AML-193 (cell line): ENCODE results near the gene FBXO41.

Experiments used
- DNase-seq, 2 experiments: peaks; one replicate each; lab custom pipeline; 2025; lab: John Stamatoyannopoulos, UW

FBXO41 gene

DNA sequence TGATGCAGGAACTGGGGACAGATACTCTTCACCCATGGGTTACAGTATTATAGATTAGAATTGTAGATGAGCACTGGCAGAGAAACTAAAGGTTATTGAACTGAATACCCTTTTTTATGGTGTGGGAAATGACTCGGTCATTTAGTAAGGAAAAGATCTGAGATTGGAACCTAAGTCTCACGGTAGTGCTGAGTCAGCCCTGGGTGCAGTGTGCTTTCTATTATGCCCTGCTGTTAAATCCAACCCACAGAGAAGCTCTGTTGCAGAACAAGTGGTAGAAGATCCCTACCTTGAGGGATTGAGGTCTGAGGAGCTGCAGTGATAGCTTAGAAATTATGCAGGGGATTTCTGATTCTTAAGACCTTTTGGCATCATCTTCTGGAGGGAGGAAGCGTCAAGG, 37.4 kb downstream of the FBXO41 start:
- no peak for DNase-seq

- DNase-seq = no peak
Measured at GRCh38 chr2:73244580-73244979, 39.7 kb downstream of the FBXO41 start.

GRCh38 chr2:73243884-73244570, 40.3 kb downstream of the FBXO41 start:
- no peak for DNase-seq

GRCh38 chr2:73239776-73240175, 44.5 kb downstream of the FBXO41 start:
- DNase-seq = no peak

- no peak for DNase-seq
Measured at GRCh38 chr2:73238976-73239375, 45.3 kb downstream of the FBXO41 start.

DNA sequence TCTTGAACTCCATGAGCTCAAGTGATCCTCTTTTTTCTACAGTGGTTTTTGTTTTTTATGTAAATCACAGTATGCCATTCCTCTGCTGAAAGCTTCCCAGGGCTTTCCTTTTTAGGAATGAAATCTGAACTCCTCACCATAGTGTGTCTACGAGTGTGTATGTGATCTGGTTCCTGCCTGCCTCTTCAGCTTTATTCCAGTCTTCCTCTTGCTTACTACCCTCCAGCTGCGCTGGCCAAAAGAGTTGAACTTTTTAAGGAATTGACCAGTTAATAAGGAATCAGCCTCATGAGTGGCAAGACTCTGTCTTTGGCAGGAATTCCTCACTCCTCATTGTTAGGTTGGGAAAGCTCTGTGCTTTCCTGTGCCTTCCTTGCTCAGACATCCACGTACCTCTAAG, 46.1 kb downstream of the FBXO41 start:
- no peak for DNase-seq

DNA sequence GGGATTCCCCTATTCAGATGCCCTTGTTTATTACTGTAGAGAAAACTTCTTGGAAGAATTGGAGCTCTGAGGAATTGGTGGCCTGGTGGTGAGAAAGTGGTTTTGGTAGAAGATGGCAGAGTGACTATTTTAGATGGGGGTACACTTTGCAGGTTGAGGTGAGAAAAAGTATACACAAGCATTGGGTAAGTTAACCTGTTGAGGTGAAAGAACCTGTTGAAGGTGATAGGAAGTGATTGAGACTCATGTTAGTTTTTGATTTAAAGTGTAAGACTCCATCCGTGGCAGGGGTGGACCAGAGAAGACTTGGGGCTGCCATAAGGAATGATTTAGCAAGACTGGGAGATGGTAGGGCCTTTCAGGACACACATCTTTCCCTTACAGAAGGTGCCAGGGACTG, 47.1 kb downstream of the FBXO41 start:
- no peak for DNase-seq

GRCh38 chr2:73235315-73236028, 48.8 kb downstream of the FBXO41 start:
- peak in 1 of 2 experiments; percentile 22 for DNase-seq

GRCh38 chr2:73233932-73234832, 50.1 kb downstream of the FBXO41 start, which contains the start of gene CCT7:
TSS of gene CCT7 (plus strand) at chr2:73234308. CDS start at chr2:73234379, 71 bp downstream.
- DNase-seq = peak; percentile 78 to 94

- DNase-seq = peak; percentile 99
Measured at GRCh38 chr2:73233154-73233931, 50.9 kb downstream of the FBXO41 start, which contains the start of gene PRADC1. TSS of gene PRADC1 (minus strand) at chr2:73233239. CDS start at chr2:73233160, 79 bp downstream.

DNA sequence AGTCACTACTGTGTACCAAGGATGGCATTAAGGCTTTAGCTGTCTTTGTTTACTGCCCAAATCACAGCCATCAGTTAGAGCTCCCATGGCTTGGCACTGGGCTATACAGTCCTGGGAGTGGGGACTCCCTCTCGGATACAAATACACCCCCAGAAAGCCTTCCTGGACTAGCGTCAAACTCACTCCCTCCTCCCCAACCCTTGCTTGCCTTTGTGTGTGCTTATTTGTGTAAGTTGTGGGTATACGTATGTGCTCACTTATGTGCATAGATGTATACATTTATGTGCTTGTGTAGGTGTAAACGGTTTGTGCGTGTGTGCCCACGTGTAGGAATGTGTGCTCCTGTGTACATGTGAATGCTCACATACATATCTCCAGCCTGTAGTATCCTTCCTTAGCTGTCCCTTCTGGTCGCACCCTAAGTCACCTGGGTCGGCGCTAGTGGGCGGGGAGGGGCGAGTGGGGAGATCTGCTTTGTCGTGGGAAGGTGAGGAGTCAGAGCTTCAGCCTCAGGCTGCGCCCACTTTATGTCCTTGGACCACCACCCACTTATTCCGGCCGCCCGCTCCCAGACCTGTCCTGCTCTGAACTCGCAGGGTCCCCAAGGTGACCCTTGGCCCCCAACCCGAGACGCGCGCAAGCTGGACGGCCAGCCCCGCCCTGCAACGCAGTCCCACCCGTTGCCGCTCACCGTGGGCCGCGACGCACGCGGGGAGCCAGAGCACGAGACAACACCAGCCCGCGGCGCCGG, 51.7 kb downstream of the FBXO41 start:
- DNase-seq = peak; percentile 10 to 20

- no peak for DNase-seq
Measured at GRCh38 chr2:73228631-73229030, 55.6 kb downstream of the FBXO41 start.

DNA sequence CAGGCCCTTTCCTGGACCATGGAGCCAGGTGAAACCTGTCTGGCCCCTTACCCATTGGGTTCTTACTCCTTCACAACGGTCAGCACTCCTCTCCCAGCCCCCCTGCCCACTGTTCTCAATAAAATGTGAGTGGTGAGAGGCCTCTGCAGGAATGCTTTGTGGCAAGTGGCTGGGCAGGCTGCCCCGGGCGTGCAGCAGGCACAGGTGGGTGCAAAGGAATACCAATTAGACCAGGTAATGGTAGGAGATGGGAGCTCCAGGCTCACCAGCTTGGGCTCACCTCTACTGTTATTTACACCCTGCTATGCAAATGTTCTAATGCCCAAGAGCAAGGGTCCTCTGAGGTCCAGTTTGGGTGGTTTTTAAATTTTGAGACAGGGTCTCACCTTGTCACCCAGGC, 57.2 kb downstream of the FBXO41 start:
- no peak for DNase-seq

DNA sequence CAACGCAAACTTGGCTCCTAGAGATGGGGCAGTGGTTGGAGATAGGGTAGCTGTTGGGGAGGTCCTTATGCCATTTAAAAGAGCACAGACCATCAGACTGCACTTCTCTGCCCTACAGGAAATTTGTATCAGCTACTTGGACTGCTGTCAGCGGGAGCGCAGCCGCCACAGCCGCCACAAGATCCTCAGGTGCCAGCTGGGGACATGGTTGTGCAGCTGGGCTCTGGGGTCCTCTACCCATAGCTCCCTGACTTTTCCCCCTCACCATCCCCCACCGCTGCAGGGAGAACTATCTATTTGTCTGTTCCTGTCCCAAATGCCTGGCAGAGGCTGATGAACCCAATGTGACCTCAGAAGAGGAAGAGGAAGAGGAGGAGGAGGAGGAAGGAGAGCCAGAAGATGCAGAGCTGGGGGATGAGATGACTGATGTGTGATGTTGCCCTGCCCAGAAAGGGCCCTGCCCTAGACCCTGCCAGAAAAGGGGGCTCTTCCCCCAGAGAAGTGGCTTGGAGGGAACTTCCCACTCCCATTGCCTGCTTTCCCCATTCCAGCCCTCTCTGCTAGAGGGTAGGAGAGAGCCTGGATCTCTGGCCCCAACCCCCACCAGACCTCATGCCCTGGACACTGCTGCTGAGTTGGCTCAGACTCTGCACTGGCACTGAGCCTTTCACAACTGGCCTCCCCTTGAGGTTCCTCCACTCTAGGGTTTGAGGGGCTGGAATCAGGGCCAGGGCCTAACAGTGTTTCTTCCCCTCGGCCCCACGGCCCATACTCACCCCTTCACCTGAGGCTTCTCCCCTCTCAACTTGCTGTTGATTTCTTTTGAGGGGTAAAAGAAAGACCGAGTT, 58.5 kb downstream of the FBXO41 start:
- peak in 1 of 2 experiments; percentile 6 for DNase-seq

GRCh38 chr2:73223821-73224220, 60.5 kb downstream of the FBXO41 start:
- no peak for DNase-seq

GRCh38 chr2:73218298-73218697, 66.0 kb downstream of the FBXO41 start:
- DNase-seq = no peak

GRCh38 chr2:73217826-73218225, 66.5 kb downstream of the FBXO41 start:
- no peak for DNase-seq

DNA sequence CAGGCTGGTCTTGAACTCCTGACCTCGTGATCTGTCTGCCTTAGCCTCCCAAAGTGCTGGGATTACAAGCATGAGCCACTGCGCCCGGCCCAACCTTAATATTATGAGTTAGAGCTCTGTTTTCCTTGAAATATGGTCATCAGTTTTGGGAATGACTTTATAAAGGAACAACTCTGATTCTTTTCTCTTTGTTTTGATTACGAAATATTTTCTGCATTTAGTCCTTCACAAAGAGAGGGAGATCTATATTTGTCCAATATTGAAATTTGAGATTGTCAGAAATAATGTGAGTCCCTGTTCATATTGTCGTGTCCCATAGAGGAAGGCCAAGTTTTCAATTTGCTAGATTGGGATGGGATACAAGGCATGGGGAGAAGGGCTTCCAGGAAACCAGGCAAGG, 67.1 kb downstream of the FBXO41 start:
- no peak for DNase-seq

GRCh38 chr2:73215254-73215653, 69.0 kb downstream of the FBXO41 start:
- DNase-seq = no peak
